Thyroid gland (tissue), 4 donors: ENCODE data around the gene MB21D2. TPM values are rescaled to one million over a fixed set of nuclear protein-coding genes. Genes with fewer than 3 reads are reported as not detected.

ENCODE experiments used
- DNase-seq, 2 donors: peaks; one replicate each; pipeline ENCODE4 v3.0.0-alpha.2; 2019
- H3K27ac ChIP-seq, 3 donors: fragments of 200-600 bp; sonication (generic); 1 replicate in 2 of 3; 2 replicates in 1 of 3; pipeline ENCODE4 v1.5.1; 2016 to 2019; ENCODE audit warnings: mild to moderate bottlenecking in 1 of 3, moderate library complexity in 1 of 3
- H3K27me3 ChIP-seq: fragments of 200-600 bp; sonication (generic); one replicate; pipeline ENCODE4 v1.5.1; 2019
- H3K36me3 ChIP-seq, 2 donors: fragments of 200-600 bp; sonication (generic); one replicate each; pipeline ENCODE4 v1.5.1; 2016 to 2019
- H3K4me1 ChIP-seq, 2 donors: fragments of 200-600 bp; sonication (generic); one replicate each; pipeline ENCODE4 v1.5.1; 2017 to 2019
- H3K4me3 ChIP-seq, 3 donors: fragments of 200-600 bp; sonication (generic); replicated peaks in 1 of 3; 1 replicate in 2 of 3; 2 replicates in 1 of 3; pipeline ENCODE4 v1.5.1; 2016; ENCODE audit warnings: mild to moderate bottlenecking in 1 of 3
- H3K9me3 ChIP-seq: fragments of 200-600 bp; sonication (generic); one replicate; pipeline ENCODE4 v1.5.1; 2017
- POLR2A ChIP-seq, 2 donors: fragments of 450-650 bp; IDR thresholded peaks; one replicate each; pipeline ENCODE4 v1.6.1; 2017; ENCODE audit warnings: antibody characterized with exemption in 2 of 2, mild to moderate bottlenecking in 2 of 2, moderate library complexity in 1 of 2
- WGBS, 2 donors: methylation state at CpG; one replicate each; pipeline ENCODE4 v1.1.5; 2017; 5-methylcytosine and 5-hydroxymethylcytosine counted together
- intact Hi-C: fragments of 100-400 bp; cut with DNase I; formaldehyde crosslinking; loops from one replicate; pipeline ENCODE4 v1.15.1; 2023
- total RNA-seq, 4 donors: library from RNA; depleted of rRNA; stranded (reverse); fragments of >200 nt; gene quantifications; one replicate each; pipeline ENCODE4 v1.2.3, GENCODE V29; 2016
- TF ChIP-seq, protein P1 (sequence below), 6 experiments: fragments of 200-600 bp in 3 of 6; fragments of 450-650 bp in 3 of 6; sonication (generic) in 3 of 6; IDR thresholded peaks; one replicate each; pipeline ENCODE4 v1.5.1; 2016 to 2019; ENCODE audit warnings: antibody characterized with exemption in 6 of 6, mild to moderate bottlenecking in 2 of 6, inconsistent platforms in 1 of 6, moderate library complexity in 1 of 6

Gene MB21D2
- total RNA-seq, 4 donors from 2014 or later, result 3.4 to 5.2 (median 3.9) TPM

DNA sequence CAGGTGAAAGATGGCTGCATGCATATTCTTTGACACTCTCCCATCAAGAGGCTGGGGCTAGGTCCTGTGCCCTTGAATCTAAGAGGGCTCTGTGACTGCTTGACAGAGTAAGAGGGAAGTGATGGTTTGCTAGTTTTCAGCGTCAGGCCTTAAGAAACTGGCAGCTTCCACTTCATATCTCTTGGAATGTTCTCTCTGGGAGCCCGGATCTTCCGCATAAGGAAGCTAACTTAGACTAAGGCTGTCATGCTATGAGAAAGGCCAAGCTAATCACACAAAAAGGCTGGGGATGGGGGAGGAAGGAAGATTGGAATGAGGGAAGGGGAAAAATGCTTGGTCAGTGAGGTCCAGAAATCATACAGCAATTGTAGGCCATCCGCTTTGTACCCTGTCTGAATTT, 50.0 kb downstream of the MB21D2 start:
- intact Hi-C loops, result no loop called here
- no peak for DNase-seq
- H3K4me1 ChIP-seq, result no peaks in the 10 kb centered on the region
- TF ChIP-seq, protein P1, sequence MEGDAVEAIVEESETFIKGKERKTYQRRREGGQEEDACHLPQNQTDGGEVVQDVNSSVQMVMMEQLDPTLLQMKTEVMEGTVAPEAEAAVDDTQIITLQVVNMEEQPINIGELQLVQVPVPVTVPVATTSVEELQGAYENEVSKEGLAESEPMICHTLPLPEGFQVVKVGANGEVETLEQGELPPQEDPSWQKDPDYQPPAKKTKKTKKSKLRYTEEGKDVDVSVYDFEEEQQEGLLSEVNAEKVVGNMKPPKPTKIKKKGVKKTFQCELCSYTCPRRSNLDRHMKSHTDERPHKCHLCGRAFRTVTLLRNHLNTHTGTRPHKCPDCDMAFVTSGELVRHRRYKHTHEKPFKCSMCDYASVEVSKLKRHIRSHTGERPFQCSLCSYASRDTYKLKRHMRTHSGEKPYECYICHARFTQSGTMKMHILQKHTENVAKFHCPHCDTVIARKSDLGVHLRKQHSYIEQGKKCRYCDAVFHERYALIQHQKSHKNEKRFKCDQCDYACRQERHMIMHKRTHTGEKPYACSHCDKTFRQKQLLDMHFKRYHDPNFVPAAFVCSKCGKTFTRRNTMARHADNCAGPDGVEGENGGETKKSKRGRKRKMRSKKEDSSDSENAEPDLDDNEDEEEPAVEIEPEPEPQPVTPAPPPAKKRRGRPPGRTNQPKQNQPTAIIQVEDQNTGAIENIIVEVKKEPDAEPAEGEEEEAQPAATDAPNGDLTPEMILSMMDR (IDR thresholded peaks at IDR 0.05), result no peak
- TF ChIP-seq POLR2A (IDR thresholded peaks at IDR 0.05), result no peak
- H3K27me3 ChIP-seq, result no peaks in the 10 kb centered on the region
- H3K27ac ChIP-seq, result no peak overlapping the region
- no peaks in the 10 kb centered on the region for H3K9me3 ChIP-seq
- H3K4me3 ChIP-seq, result no peak overlapping the region
- 83% methylated on average over 3 to 4 of the region's 4 CpGs for WGBS, 2 donors
- H3K36me3 ChIP-seq, result no peaks in the 10 kb centered on the region

DNA sequence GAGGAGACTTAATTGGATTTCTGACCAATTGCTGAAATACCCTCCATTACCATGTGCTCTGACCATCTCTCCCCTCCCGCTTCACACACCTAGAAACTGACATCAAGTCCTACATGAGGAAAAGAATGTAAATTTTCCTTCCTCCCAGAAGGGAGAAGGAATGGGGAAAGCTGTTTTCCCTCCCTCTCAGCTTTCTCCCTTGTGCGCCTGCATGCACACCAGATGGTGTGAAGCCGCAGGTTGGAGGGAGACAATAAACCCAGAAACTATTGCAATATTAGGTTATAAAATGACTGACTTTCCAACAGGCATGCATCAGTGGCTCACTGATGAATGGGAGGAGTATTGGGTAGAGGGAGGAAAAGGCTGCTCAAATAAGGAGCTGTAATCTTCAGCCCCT, 50.9 kb downstream of the MB21D2 start:
- TF ChIP-seq, protein P1 (IDR thresholded peaks at IDR 0.05), result no peak
- Histone ChIP-seq H3K4me3 (no peak overlapping the region), H3K27ac (no peak overlapping the region), H3K36me3 (no peaks in the 10 kb centered on the region), H3K4me1 (no peaks in the 10 kb centered on the region), H3K9me3 (no peaks in the 10 kb centered on the region), H3K27me3 (no peaks in the 10 kb centered on the region)
- DNase-seq, result no peak
- 97 to 99% methylated on average over 3 of the region's 3 CpGs for WGBS, 2 donors
- intact Hi-C loops, result no loop called here

DNA sequence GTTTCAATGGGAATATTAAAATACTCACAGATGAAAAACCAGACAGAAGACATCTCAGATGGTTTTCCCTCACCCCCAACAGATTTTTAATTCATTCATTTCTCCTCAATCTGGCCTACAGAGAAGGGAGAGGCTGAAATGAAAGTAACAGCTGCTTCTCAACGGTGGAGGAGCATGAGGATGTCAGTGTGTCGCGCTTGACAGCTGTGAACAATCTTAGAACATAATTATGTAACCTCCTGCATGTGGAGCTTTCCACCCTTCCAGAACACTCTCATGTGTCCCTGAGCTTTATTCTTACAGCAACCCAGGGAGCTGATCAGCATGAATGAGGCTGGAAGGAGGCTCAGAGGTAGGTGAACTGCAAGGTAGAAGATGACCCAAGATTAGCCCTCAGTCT, 52.7 kb downstream of the MB21D2 start:
- intact Hi-C loops, result no loop called here
- no peak overlapping the region for H3K4me3 ChIP-seq
- H3K36me3 ChIP-seq, result no peaks in the 10 kb centered on the region
- no peaks in the 10 kb centered on the region for H3K9me3 ChIP-seq
- TF ChIP-seq, protein P1 (IDR thresholded peaks at IDR 0.05), result no peak
- TF ChIP-seq POLR2A (IDR thresholded peaks at IDR 0.05), result no peak
- no peaks in the 10 kb centered on the region for H3K4me1 ChIP-seq
- H3K27ac ChIP-seq, result no peak overlapping the region
- H3K27me3 ChIP-seq, result no peaks in the 10 kb centered on the region
- WGBS, 2 donors, result 68 to 75% methylated on average over 3 of the region's 3 CpGs
- no peak for DNase-seq

DNA sequence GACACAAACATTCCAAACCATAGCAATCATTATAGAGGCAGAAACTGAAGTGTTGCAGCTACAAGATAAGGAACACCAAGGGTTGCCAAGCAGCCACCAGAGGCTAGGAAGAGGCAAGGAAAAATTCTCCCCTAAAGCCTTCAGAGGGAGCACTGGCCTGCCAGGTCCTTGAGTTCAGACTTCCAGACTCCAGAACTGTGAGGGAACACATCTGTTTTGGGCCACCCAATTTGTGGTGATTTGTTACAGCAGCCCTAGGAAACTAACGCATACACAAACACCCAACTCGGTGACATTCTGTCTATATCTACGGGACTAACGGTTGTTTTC, 54.6 kb downstream of the MB21D2 start:
- TF ChIP-seq POLR2A (IDR thresholded peaks at IDR 0.05), result no peak
- TF ChIP-seq, protein P1 (IDR thresholded peaks at IDR 0.05), result no peak
- Histone ChIP-seq H3K36me3 (no peaks in the 10 kb centered on the region), H3K4me1 (no peaks in the 10 kb centered on the region), H3K27me3 (no peaks in the 10 kb centered on the region), H3K27ac (no peak overlapping the region), H3K9me3 (no peaks in the 10 kb centered on the region), H3K4me3 (no peak overlapping the region)
- intact Hi-C loops, result no loop called here
- DNase-seq, result no peak
- WGBS, 2 donors, result 96 to 97% methylated on average over 4 of the region's 4 CpGs

DNA sequence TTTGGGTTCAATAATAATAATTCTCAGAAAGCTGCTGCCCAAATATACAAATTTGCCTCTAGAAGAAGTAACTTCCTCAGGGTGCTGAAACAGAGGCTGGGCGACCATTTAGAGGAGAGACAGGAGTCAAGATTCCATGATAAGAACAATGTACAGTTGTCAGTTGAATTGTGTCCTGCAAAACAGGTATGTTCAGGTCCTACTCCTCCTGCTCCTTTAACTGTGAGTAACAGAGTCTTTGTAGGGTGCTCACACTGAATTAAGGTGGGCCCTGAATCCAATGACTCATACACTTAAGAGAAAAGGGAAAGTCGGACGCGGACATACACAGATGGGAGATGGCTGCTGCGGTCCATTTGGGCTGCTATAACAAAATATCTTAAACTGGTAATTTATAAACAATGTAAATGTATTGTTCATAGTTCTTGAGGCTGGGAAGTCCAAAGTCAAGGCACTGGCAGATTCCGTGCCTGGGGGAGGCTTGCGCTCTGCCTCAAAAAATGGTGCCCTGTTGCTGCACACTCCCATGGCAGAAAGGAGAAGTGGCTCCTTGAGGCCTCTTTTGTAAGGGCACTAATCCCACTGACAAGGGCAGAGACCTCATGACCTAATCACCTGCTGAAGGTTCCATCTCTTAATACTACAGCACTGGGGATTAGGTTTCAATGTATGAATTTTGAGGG, 55.1 kb downstream of the MB21D2 start:
- Histone ChIP-seq H3K36me3 (no peaks in the 10 kb centered on the region), H3K4me3 (no peak overlapping the region), H3K27me3 (no peaks in the 10 kb centered on the region), H3K4me1 (no peaks in the 10 kb centered on the region), H3K9me3 (no peaks in the 10 kb centered on the region), H3K27ac (no peak overlapping the region)
- intact Hi-C loops, result no loop called here
- no peak for TF ChIP-seq POLR2A (IDR thresholded peaks at IDR 0.05)
- TF ChIP-seq, protein P1 (IDR thresholded peaks at IDR 0.05), result no peak
- 97 to 98% methylated on average over 7 of the region's 7 CpGs for WGBS, 2 donors
- no peak for DNase-seq
